ENCODE data around the gene MYO16.

DNA sequence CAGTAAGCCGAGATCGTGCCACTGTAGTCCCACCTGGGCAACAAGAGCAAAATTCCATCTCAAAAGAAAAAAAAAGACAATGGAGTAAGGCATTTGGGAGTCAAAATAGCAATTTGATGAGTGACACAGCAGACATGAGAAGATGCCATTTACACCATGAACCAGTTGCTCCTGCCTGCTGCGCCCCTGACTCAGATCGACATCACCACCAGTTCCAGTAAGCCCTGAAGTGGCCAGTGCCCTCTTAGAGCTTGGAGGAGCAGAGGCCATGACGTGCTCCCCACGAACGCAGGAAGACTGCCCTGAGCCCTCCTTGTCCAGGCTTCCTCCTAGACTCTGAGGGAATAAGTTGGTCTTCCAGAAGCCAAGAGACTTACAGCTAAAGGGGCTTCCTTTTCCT, 339.2 kb downstream of the MYO16 start:
- TF ChIP-seq, protein P1, sequence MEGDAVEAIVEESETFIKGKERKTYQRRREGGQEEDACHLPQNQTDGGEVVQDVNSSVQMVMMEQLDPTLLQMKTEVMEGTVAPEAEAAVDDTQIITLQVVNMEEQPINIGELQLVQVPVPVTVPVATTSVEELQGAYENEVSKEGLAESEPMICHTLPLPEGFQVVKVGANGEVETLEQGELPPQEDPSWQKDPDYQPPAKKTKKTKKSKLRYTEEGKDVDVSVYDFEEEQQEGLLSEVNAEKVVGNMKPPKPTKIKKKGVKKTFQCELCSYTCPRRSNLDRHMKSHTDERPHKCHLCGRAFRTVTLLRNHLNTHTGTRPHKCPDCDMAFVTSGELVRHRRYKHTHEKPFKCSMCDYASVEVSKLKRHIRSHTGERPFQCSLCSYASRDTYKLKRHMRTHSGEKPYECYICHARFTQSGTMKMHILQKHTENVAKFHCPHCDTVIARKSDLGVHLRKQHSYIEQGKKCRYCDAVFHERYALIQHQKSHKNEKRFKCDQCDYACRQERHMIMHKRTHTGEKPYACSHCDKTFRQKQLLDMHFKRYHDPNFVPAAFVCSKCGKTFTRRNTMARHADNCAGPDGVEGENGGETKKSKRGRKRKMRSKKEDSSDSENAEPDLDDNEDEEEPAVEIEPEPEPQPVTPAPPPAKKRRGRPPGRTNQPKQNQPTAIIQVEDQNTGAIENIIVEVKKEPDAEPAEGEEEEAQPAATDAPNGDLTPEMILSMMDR (IDR thresholded peaks at IDR 0.05), result no peak
- TF ChIP-seq POLR2A (IDR thresholded peaks at IDR 0.05), result no peak
